Left colon (tissue), 2 donors: ENCODE data around the gene TSLP. TPM values are rescaled to one million over a fixed set of nuclear protein-coding genes. Genes with fewer than 3 reads are reported as not detected.

Experiments
- ATAC-seq: fragments of 200-7000 bp; cut with Tn5 transposase; one replicate; pipeline ENCODE4 v1.9.1; 2020; ENCODE audit warnings: mild to moderate bottlenecking, moderate library complexity
- DNase-seq, 2 donors: peaks; one replicate each; pipeline ENCODE4 v3.0.0-alpha.2; 2020
- intact Hi-C, 2 donors: fragments of 100-400 bp; cut with DNase I in 1 of 2; cut with micrococcal nuclease in 1 of 2; formaldehyde crosslinking; loops; one replicate each; pipeline versions ENCODE4 v1.11.2 to v1.14.0; 2022; cut with DNase I, micrococcal nuclease
- long read RNA-seq: library from polyadenylated mRNA; unstranded; transcript quantifications from one replicate; pipeline ENCODE4 v2.0.0, GENCODE V29; 2021
- total RNA-seq, 2 donors: library from RNA; stranded (reverse); fragmentation: NEBNext Ultra II Directional; extraction: Animal tissue kit (Norgen Biotek cat#: 25700); gene quantifications; one replicate each; pipeline ENCODE4 v1.2.1, GENCODE V29; 2021
- donor health status: DM: no; HTN: no; CAD: no.
- donor health status: DM: yes; HTN: yes; CAD: no.

Gene TSLP
- under 1 TPM; 0.27 to 0.47 TPM for total RNA-seq
- long read RNA-seq = 0 reads

- ATAC-seq (no peak), DNase-seq (no peak)
- intact Hi-C loops = no loop called here
Observed at GRCh38 chr5:111071413-111071812, at the start of gene TSLP. TSLP (plus strand) TSS chr5:111071713; CDS start chr5:111071891, 178 bp downstream.

- no peak for DNase-seq
- peak; percentile 48 for ATAC-seq
- intact Hi-C loops = no loop called here
Observed at GRCh38 chr5:111022301-111022700, 49.2 kb upstream of the TSLP start.

GRCh38 chr5:111028865-111029264, 42.6 kb upstream of the TSLP start:
- intact Hi-C loops = no loop called here
- no peak for ATAC-seq
- DNase-seq = no peak

GRCh38 chr5:111043712-111044506, 27.6 kb upstream of the TSLP start:
- DNase-seq (no peak), ATAC-seq (no peak)
- intact Hi-C loops = no loop called here

- intact Hi-C loops = no loop called here
- ATAC-seq (no peak), DNase-seq (no peak)
Observed at GRCh38 chr5:111058064-111058463, 13.4 kb upstream of the TSLP start.

- ATAC-seq = no peak
Observed at GRCh38 chr5:111060169-111060568, 11.3 kb upstream of the TSLP start.

GRCh38 chr5:111061618-111062017, 9.9 kb upstream of the TSLP start:
- ATAC-seq = no peak
- intact Hi-C loops = no loop called here

More at GRCh38 chr5:111060169-111060568, 11.3 kb upstream of the TSLP start:
- intact Hi-C loops = no loop called here
- no peak for DNase-seq

GRCh38 chr5:111063709-111064322, 7.7 kb upstream of the TSLP start:
- ATAC-seq (peak; percentile 54), DNase-seq (no peak)
- intact Hi-C loops = no loop called here

More at GRCh38 chr5:111061618-111062017, 9.9 kb upstream of the TSLP start:
- DNase-seq = no peak

GRCh38 chr5:111066261-111066938, 5.1 kb upstream of the TSLP start:
- ATAC-seq (no peak), DNase-seq (no peak)
- intact Hi-C loops = no loop called here

- DNase-seq = no peak
- intact Hi-C loops = no loop called here
- no peak for ATAC-seq
Observed at GRCh38 chr5:111068213-111068612, 3.3 kb upstream of the TSLP start.

GRCh38 chr5:111069839-111070238, 1.7 kb upstream of the TSLP start:
- intact Hi-C loops = no loop called here
- ATAC-seq (no peak), DNase-seq (no peak)

- intact Hi-C loops = no loop called here
- DNase-seq (peak in 1 of 2 donors; percentile 11), ATAC-seq (no peak)
Observed at GRCh38 chr5:111070272-111071134, 1.0 kb upstream of the TSLP start.

- ATAC-seq = peak; percentile 69
- intact Hi-C loops = no loop called here
- peak in 1 of 2 donors; percentile 57 for DNase-seq
Observed at GRCh38 chr5:111072949-111073682, 1.6 kb downstream of the TSLP start.

GRCh38 chr5:111074244-111074643, 2.7 kb downstream of the TSLP start:
- ATAC-seq = no peak
- DNase-seq = no peak
- intact Hi-C loops = no loop called here

- DNase-seq (no peak), ATAC-seq (no peak)
- intact Hi-C loops = no loop called here
Observed at GRCh38 chr5:111075520-111075919, 4.0 kb downstream of the TSLP start.

- intact Hi-C loops = no loop called here
- DNase-seq (no peak), ATAC-seq (no peak)
Observed at GRCh38 chr5:111076091-111076490, 4.6 kb downstream of the TSLP start.

- intact Hi-C loops = no loop called here
- DNase-seq = no peak
Observed at GRCh38 chr5:111077678-111078077, 6.2 kb downstream of the TSLP start.

GRCh38 chr5:111079846-111080245, 8.3 kb downstream of the TSLP start:
- no peak for DNase-seq
- ATAC-seq = no peak
- intact Hi-C loops = no loop called here

More at GRCh38 chr5:111077678-111078077, 6.2 kb downstream of the TSLP start:
- ATAC-seq = no peak
